Fibroblast of skin of back (primary cell): ENCODE results near the gene STYXL1.

Source experiments
- DNase-seq: peaks from one replicate; pipeline ENCODE4 v3.0.0-alpha.2; 2013

Gene STYXL1

GRCh38 chr7:75951506-75951905, 96.3 kb downstream of the STYXL1 start:
- peak; percentile 34 for DNase-seq

- DNase-seq: no peak
These were observed 97.6 kb downstream of the STYXL1 start for GRCh38 chr7:75950111-75950681.

GRCh38 chr7:75948179-75948578, 99.6 kb downstream of the STYXL1 start:
- DNase-seq: no peak
